PFSK-1 (cell line): ENCODE data around the gene CPNE9.

Experiments
- FOXP2 ChIP-seq: optimal IDR thresholded peaks from 2 replicates; pipeline ENCODE3; 2011; ENCODE audit warnings: borderline replicate concordance, control low read depth, inconsistent platforms; ENCODE audit not compliant: insufficient read depth; ENCODE audit errors: extremely low read length, extremely low read depth
- POLR2AphosphoS5 ChIP-seq: IDR thresholded peaks from 2 replicates; pipeline ENCODE4 v1.6.1; 2012; ENCODE audit warnings: low read depth, mild to moderate bottlenecking, control low read depth, low read length, moderate library complexity
- SIN3A ChIP-seq: IDR thresholded peaks from 2 replicates; pipeline ENCODE4 v1.6.1; 2012; ENCODE audit warnings: mild to moderate bottlenecking, low read length, moderate library complexity, borderline replicate concordance; ENCODE audit not compliant: insufficient read depth
- TAF1 ChIP-seq: IDR thresholded peaks from 2 replicates; pipeline ENCODE4 v1.6.1; 2012; ENCODE audit warnings: low read length, control low read depth, borderline replicate concordance; ENCODE audit not compliant: insufficient read depth
- TF ChIP-seq, protein P1 (sequence below), 2 experiments: IDR thresholded peaks; 2 replicates each; pipeline versions ENCODE4 v1.6.1 to v1.8.0; 2011 to 2012; ENCODE audit warnings: low read depth in 2 of 2, low read length in 2 of 2, control low read depth in 1 of 2, inconsistent platforms in 1 of 2, mild to moderate bottlenecking in 1 of 2, moderate library complexity in 1 of 2; ENCODE audit not compliant: insufficient read depth in 1 of 2

DNA sequence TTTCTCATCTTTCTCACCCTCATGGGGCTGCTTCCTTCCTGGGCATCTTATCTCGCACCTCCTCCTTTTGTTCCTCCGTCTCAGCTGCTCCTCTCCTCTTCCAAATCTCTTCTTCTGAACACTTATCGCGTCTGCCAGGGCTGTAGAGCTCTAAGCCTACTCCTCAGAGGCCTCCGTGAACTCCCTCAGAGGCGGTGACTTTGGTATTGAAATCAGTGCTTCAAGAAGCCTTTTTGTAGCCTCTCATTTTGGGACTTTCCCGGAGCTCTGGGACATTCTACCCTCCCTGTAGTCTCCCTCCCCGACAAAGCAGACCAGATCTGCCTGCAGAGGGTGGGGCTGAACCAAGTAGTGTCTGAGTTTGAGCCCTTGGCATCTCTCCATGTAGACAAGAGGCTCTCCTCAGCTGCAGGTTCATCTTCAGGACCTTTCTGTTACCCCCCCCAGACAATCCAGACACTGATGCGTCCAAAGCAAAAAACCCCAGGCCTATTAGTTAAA, 17.5 kb upstream of the CPNE9 start:
- TF ChIP-seq POLR2AphosphoS5 (no peak), TAF1 (no peak), SIN3A (no peak), FOXP2 (no peak)
- TF ChIP-seq, protein P1, sequence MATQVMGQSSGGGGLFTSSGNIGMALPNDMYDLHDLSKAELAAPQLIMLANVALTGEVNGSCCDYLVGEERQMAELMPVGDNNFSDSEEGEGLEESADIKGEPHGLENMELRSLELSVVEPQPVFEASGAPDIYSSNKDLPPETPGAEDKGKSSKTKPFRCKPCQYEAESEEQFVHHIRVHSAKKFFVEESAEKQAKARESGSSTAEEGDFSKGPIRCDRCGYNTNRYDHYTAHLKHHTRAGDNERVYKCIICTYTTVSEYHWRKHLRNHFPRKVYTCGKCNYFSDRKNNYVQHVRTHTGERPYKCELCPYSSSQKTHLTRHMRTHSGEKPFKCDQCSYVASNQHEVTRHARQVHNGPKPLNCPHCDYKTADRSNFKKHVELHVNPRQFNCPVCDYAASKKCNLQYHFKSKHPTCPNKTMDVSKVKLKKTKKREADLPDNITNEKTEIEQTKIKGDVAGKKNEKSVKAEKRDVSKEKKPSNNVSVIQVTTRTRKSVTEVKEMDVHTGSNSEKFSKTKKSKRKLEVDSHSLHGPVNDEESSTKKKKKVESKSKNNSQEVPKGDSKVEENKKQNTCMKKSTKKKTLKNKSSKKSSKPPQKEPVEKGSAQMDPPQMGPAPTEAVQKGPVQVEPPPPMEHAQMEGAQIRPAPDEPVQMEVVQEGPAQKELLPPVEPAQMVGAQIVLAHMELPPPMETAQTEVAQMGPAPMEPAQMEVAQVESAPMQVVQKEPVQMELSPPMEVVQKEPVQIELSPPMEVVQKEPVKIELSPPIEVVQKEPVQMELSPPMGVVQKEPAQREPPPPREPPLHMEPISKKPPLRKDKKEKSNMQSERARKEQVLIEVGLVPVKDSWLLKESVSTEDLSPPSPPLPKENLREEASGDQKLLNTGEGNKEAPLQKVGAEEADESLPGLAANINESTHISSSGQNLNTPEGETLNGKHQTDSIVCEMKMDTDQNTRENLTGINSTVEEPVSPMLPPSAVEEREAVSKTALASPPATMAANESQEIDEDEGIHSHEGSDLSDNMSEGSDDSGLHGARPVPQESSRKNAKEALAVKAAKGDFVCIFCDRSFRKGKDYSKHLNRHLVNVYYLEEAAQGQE (IDR thresholded peaks at IDR 0.05; ENCODE audit: insufficient read depth in 1 of 2, low read depth in 2 of 2, low read length in 2 of 2): no peak
